ENCODE data around the gene PLEKHO2.

DNA sequence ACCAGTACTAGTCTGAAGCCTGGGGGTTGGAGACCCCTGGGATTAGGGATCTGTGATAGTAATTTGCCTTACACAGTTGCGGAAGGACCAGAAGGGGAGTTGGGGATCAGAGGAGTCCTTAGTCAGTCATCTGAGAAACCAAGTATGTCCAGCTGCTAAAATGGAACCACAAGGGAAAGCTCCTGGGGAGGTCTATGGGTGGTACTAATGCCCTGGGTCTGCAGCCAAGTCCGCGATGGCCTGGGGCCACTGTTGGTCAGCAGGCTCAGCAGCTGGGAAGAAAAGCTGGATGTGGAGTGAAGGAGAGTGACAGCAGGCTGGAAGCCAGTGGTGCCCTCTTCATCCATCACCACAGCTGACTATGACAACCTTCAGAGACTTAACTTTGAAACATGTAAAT lies 67.8 kb downstream of the PLEKHO2 start:
- TF ChIP-seq, protein P1, sequence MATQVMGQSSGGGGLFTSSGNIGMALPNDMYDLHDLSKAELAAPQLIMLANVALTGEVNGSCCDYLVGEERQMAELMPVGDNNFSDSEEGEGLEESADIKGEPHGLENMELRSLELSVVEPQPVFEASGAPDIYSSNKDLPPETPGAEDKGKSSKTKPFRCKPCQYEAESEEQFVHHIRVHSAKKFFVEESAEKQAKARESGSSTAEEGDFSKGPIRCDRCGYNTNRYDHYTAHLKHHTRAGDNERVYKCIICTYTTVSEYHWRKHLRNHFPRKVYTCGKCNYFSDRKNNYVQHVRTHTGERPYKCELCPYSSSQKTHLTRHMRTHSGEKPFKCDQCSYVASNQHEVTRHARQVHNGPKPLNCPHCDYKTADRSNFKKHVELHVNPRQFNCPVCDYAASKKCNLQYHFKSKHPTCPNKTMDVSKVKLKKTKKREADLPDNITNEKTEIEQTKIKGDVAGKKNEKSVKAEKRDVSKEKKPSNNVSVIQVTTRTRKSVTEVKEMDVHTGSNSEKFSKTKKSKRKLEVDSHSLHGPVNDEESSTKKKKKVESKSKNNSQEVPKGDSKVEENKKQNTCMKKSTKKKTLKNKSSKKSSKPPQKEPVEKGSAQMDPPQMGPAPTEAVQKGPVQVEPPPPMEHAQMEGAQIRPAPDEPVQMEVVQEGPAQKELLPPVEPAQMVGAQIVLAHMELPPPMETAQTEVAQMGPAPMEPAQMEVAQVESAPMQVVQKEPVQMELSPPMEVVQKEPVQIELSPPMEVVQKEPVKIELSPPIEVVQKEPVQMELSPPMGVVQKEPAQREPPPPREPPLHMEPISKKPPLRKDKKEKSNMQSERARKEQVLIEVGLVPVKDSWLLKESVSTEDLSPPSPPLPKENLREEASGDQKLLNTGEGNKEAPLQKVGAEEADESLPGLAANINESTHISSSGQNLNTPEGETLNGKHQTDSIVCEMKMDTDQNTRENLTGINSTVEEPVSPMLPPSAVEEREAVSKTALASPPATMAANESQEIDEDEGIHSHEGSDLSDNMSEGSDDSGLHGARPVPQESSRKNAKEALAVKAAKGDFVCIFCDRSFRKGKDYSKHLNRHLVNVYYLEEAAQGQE (IDR thresholded peaks at IDR 0.05; ENCODE audit: insufficient read depth in 1 of 2, low read depth in 2 of 2, low read length in 2 of 2): no peak
- TF ChIP-seq POLR2AphosphoS5 (IDR thresholded peaks at IDR 0.05; ENCODE audit: low read depth, low read length) (no peak), SIN3A (IDR thresholded peaks at IDR 0.05; ENCODE audit: borderline replicate concordance, insufficient read depth, low read length) (no peak)

Measured in PFSK-1 (cell line).